Stromal cell of bone marrow (primary cell): ENCODE results near the gene SEC16B.

Source experiments
- DNase-seq: peaks from one replicate; pipeline ENCODE4 v3.0.0-alpha.2; 2012; ENCODE audit warnings: low read depth

The SEC16B gene

GRCh38 chr1:177976596-177976995 is 6.7 kb upstream of the SEC16B start:
- DNase-seq = no peak

DNA sequence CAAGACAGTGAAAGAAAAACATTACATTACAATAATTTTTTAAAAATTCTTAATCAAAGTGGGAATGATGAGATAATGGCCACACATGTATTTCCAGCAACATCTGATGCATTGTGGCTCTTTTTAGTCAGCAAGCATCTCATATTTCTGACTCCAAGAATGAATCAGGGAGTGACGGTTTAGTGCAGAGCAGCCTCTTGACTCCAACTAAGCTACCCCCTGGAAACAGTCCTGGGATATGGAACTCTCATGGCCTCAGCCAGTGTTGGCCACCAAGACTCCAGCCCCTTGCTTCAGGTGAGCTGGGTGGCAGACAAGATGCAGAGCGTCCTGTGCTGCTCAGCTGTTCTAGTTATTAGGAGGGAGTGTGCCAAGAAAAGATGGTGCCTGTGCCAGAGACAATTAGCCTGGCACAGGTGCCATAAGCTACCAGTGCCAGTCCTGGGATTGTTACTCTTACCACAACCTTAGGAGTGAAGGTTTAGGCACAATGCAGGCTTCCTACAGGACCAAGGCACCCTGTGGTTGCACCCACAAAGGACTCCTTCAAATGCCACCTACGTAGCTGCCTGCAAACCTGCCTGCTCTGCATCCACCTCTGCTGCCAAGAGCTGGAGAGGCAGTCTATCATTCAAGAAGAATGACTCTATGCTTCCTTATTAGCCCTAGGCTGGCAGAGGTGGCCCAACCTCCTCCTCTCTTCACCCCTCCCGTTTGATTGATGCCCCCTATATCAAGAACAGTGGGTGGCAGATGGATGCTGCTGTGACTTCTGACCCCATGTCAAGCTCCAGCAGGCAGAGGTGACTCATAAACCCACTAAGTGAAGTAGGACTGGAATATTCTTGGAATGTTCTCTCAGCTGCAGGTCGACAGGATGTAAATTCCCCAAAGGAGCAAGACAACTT is 6.0 kb upstream of the SEC16B start:
- DNase-seq = peak; percentile 73

- DNase-seq = no peak
These were observed 3.7 kb upstream of the SEC16B start for GRCh38 chr1:177973585-177973984.

- no peak for DNase-seq
These were observed 749 bp downstream of the SEC16B start for GRCh38 chr1:177969109-177969508.

DNA sequence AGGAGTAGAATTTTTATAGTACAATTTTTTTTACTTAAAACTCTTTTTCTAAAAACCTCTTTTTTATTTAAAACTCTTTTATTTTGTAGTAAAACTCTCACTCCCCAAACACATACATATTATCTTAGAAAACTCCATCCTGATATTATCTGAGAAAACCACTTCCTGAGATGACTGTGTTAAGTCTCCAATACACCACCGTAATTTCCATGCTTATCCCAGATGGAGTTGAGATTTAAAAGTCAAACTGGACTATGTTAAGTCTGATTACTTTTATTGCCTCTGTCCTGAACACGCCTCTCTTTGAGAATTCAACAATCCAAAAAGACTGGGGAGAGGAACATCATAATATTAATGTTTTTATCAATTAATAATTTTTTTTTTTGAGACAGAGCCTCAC is 3.7 kb downstream of the SEC16B start:
- DNase-seq = no peak

- no peak for DNase-seq
These were observed 4.6 kb downstream of the SEC16B start for GRCh38 chr1:177965293-177965692.

DNA sequence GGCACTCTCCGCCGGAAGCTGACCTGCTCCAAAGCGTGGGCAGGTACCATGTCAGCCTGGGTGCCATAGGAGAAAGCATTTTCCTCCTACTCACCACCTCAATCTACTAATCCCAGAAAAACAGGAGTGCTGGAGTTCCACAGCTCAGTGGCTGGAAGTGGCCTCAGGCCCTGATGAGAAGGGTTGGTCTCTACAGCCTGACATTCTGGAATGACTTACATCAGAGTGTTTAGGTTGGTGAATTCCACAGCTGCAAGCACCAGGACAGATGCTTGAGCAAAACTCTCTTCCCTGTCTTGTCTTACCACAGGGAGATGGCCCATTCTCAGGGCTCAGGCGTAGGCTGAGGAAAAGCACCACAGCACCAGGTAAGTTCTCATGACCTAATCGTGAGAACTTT is 5.5 kb downstream of the SEC16B start:
- no peak for DNase-seq

GRCh38 chr1:177960939-177961622 is 8.8 kb downstream of the SEC16B start:
- no peak for DNase-seq

GRCh38 chr1:177959811-177960515 is 9.9 kb downstream of the SEC16B start:
- no peak for DNase-seq

DNA sequence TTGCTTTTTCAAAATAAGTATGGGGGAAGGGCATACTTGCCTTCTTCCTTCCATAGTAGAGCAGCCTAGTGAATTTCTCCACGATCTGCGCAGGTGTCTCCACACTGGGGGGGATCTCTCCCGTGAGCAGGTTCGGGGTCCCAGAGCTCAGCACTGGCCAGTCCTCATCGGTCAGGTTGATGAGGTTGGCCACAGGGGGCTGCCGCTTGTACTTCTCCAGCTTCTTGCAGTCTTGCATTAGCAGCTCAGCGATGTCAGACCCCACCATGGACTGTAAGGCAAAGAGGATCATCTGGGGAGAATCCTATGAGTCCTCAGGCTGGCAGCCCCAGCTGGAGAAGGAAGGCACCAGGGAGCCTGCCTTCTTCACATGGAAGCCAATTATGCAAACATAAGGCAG is 11.8 kb downstream of the SEC16B start:
- no peak for DNase-seq

GRCh38 chr1:177954076-177954475 is 15.8 kb downstream of the SEC16B start:
- no peak for DNase-seq

DNA sequence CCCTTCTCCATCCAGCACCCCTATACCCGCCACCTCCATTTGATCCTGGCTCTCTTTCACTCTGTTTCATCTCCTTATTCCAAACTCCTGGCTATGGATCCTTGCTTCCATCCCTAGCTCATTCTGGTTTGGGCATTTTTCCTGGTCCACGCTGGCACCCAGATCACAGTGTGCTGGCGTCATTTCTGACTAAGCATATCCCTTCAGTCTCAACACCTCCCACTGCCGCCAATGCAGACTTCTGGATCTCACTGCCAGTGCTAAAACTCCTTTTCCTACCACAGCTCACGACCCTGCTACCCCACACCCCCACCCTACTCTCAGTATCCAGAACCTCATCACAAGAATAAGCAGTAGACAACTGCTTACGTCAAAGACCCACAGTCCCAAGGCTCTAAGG is 16.3 kb downstream of the SEC16B start:
- no peak for DNase-seq

GRCh38 chr1:177952691-177953090 is 17.2 kb downstream of the SEC16B start:
- DNase-seq = no peak

- DNase-seq = no peak
These were observed 17.6 kb downstream of the SEC16B start for GRCh38 chr1:177952249-177952648.

- no peak for DNase-seq
These were observed 19.4 kb downstream of the SEC16B start for GRCh38 chr1:177950506-177950905.

DNA sequence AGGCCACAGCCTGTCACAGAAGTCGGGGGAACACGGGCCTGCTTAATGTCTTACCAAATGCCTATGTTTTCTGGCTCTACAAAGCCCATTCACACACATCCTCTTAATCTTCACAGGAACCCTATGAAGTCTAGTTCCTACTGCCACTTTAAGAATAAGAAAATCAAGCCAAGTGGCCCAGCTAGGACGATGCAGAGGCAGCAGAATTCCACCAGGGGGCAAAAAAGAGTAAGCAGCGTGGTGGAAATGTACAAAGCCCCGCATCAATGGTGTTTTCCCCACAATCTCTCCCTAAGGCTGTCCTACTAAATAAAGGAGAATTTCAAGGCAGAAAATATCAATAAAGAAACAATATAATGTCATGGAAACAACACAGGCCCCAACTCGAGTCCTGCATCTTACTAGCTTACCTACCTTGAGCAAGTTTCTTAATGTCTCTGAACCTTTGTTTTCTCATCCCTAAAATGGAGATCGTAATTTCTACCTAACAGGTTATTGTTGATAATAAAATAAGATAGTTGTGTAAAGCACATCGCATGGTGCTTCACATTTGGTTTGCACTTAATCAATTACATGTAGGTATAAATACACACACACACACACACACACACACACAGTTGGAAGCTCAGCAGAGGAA is 21.4 kb downstream of the SEC16B start:
- peak; percentile 48 for DNase-seq

DNA sequence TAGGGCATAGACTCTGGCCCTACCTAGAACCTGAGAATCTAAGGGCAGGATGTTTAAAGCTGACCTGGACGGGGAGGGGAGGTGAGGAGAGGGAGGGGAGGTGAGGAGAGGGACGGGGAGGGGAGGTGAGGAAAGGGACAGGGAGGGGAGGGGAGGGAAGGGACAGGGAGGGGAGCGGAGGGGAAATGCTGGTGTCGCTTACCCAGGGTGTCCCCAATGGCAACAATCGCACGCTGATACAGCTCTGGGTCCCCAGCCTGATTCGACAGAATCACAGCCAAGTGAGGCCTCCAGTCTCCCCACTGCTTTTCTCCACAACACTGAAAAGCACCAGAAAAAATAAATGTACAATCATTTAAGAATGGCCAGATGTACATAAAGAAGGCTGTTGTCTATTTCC is 22.2 kb downstream of the SEC16B start:
- no peak for DNase-seq

- no peak for DNase-seq
These were observed 23.8 kb downstream of the SEC16B start for GRCh38 chr1:177945943-177946650.

DNA sequence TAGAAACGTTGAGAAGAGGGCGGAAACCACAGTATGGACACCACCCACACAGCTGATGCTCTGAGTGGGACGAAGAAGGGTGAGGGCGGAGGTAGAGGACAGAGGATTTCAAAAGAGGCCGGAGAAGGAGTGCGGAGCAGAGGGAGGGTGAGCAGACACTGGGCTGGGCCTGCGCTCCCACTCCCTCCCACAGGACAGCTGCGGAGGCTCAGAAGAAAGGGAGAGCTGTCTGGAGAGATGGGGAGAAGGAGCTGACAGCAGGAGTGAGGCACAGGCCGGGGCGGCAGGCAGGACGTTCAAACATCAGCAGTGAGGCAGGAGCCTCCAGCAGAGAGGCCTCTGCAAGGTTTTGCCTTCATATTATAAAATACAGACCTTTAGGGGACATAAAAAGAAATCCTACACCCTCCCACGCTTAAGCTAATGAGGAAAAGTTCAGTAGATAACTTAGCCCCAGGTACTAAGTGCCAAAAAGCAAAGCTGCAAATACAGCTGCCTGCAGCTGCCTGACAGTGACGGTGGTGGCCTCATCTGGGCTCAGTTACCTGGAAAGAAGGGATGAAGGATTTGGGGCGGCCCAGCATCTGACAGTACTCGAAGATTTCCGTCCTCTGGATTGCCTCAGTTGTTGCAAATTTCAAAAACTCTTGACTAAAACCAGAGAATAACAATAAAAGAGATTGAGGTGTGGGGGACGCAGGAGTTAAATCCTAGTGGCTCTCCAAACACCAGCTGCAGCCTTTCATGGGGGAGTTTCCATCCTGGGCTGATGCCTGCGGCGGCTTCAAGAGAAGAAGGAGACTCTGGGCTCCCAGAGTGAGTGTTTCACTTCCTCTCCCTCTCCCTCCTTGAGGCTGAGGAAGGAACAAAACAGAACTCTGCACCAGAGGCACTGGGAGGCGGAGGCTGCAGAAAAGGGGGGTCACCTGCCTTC is 25.6 kb downstream of the SEC16B start:
- DNase-seq = no peak

- DNase-seq = no peak
These were observed 27.9 kb downstream of the SEC16B start for GRCh38 chr1:177941976-177942375.

DNA sequence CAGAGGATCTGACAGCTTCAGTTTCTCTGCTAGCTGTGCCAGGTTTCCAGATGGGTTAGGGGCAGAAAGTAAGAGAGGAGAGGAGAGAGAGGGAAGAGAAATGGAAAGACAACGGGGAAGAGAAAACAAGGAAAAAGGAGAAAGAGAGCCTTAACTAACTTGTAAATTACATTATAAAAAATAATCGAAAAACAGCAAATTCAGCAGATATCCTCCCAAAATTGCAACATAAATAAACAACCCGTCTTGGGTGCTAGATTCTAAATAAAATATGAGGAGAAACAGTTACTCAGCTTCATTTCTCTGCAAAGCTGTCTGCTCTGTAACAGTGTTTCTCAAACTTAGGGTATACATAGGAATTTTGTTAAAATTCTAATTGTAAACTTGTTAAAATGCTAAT is 29.2 kb downstream of the SEC16B start:
- DNase-seq = no peak
